Activated gamma-delta T cell treated with Interleukin-2 at 50 U/mL for 16 hours (primary cell): Measurements from ENCODE around the gene TPSD1.
"Not testable (repeated sequence)": the region's sequence is repeated elsewhere in the genome, so short reads cannot be mapped to it uniquely, and the experiment has no call there.

Experiments used
- DNase-seq: peaks from one replicate; pipeline ENCODE4 v3.0.0-alpha.2; 2020

Gene TPSD1

DNA sequence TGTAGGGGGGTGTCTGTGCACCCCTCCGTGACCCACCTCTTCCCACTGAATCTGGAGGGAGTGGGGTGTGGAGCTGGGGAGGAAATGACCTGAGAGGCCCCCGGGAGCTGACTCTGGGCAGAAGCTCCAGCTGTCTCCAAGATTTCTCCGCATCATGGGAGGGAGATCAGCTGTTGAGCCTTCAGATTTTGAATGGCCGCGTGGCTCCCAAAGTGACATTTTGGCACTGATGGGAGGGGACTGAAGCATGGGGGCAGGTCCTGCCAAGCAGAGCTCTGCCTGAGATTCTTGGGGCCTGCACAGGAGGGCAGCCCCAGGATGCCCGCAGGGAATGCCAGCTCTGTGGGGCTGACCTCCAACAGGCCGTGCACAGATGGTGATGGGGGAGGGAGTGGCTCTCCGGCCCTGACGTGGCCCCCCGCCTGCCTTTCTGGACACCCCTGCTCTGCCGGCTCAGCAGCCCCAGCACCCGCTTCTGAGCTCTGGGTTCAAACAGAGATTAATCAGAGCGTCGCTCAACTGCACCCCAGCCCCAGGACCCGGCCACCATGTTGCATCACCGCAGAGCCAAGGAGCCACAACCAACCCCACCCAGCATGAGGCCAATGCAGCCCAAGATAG is 28.2 kb downstream of the TPSD1 start:
- no peak for DNase-seq

DNA sequence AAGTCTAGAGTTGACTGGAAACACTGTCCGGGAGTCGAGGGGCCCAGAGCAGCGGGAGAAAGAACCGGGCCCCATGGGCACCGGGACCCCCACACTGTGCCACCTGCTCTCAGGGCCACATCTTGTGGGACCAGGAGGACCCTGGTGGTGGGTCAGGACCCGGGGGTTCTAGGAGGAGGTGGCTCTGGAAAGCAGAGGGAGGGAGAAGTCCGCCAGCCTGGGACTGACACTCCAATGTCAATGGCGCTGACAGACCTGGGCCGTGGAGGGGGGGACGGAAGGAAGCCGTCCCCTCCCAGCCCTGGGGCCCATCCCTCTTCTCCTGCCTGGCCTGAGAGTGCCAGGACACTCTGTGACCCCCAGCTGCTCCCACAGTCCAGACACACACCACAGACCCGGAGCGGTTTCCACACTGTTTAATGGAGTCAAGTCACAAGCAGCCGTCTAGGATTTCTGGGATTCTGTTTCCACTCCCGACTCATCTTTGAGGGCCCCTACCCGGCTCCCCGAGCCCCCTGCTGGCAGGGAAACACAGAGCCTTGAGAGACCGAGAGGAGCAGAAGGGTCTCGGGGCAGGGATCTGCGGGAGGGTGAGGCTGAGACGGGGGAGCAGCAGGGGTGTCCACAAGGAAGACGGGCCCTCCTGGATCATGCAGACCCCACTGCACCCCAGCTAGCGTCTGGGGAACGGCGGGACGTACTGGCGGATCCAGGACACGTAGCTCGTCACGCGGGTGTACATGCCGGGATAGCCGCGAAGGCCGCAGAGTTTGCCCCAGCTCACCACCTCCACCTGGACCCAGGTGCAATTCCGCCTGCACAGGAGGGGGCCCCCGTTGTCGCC is 30.0 kb downstream of the TPSD1 start:
- no peak for DNase-seq

DNA sequence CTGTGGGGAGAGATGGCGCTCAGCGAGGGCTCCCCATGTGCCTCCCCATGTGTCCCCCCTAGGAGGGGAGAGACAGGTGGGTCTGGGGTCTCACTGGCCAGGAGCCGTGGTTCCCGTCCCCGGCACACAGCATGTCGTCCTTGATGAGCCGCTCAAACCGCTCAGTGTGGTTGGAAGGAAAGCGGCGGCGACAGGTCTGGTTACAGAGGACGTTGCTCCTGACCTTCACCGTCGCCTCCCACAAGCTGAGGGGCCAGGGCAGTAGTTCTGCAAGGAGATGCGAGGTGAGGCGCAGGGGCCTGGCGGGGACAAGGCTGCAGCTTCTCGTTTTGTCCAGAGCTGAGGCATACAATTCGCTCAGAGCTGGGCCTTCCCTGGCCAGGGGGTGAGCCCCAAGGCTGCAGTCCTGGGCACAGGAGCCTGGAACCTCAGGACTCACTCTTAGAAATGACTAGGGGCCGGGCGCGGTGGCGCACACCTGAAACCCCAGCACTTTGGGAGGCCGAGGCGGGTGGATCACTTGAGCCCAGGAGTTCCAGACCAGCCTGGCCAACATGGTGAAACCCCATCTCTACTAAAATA is 30.7 kb downstream of the TPSD1 start:
- DNase-seq = no peak

DNA sequence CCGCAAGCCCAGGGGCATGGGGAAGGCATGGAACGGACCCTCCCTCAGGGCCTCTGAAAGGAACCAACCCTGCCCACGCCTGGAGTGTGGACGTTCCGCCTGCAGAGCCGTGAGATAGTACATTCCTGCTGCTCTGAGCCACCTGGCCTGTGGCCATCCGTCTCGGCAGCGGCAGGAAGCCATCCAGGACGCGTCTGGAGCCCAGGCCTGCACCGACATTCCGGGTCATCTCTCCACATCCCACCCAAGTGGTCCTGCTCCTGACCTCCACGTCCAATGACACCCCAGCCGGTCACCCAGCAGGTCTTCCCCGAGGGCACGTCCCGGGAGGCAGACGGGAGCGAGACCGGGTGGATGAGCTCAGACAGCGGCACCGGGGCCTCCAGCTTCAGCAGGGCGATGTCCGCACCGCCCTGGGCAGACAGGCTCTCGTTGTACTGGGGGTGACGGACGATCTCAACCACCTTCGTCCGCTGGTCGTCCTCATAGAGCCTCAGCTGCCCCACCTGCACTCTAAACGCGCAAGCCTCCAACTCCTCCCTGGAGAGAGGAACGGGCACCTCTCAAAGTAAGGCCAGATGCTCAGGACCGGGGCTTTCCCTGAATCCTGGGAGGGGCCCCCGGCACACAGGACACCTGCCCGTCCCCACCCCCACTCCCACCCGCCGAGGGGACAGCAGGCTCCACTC is 32.3 kb downstream of the TPSD1 start:
- no peak for DNase-seq

DNA sequence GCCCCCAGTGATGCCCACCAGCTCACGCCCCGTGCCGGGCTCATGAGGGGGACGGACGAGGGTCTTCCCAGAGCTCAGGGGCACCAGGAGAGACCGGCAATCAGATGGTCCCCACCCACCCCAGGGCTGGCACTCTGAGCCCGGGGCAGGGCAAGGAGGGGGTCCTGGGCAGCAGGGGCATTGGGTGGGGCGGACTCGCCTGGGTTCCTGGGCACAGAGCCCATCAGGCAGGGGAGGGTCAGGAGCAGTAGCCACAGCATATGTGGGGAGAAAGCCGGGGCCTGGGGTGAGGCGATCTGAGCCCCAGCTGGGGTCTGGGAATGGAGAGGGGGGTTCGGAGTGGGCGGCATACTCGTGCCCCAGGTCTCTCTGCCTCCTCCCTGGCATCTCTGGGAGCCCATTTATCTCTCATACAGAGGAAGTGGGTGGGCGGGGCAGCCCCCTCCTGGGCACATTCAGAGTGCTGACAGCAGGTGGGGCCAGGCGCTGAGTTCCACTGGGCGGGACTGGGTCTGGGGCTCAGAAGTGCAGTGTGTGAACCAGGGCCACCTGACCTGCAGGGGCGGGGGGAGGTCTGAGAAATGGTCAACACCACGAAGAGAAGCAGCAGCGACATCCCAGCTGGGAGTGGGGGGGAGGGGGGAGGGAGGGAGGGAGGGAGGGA is 33.1 kb downstream of the TPSD1 start:
- no peak for DNase-seq

DNA sequence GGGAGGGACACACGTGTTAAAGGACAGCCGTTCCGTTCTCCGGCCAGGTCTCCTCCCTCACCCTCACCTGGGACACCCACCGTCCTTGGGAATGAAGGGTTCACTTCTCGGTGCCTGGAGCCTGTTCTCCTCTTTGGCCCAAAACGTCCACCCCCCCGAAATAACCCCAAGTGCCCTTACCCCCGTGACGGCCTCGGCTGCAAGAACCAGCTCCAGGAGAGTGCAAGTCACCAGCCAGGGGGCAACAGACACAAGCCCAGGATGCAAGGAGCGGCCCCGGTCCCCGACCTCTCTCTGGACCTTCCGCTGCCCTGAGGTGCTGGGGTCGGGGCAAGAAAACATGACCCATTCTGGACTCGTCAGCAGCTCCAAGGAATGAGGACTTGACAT is 33.6 kb downstream of the TPSD1 start:
- no peak for DNase-seq

DNA sequence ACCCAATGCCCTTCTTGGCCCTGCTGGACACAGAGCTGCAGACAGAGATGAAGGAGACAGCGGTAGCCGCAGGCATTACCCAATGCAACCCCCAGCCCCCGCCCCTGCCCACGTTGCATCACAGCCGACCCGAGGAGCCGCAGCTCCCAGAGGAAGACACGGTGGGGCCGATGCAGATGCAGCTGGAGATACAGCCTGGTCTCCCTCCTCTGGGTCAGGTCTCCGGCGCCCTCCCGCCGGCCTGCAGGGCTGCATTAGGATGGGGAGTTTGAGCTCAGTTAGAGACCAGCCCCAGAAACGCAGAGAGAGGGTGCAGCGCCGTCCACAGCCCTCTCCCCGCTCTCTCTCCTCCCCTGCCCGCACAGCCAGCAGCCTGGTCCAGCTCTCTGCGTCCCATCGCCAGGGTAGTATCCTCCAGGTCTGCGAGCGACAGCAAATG is 34.2 kb downstream of the TPSD1 start:
- no peak for DNase-seq

DNA sequence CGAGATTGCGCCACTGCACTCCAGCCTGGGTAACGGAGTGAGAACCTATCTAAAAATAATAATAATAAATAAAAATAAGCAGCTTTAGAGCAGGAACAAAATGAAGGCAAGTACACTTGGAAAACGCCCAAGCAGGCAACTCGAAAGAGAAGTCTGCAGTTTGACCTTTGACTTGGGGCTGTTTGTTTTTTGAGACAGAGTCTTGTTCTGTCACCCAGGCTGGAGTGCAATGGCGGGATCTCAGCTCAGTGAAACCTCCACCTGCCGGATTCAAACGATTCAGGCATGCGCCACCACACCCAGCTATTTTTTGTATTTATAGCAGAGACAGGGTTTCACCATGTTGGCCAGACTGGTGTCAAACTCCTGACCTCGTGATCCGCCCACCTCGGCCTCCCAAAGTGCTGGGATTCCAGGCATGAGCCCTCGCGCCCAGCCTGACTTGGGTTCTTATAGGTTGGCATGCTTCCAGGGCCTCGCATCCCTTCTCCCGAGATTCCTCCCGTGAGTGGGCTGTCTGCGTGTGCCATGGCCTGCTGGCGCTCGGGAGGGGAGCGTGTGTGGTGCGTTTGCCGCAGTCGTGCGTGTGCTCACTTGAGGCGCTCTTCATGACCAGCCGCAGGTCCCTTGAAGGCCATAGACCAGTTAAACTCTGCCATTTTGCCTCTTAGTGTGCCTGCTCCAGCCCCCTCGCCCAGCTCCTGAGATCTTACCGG is 35.1 kb downstream of the TPSD1 start:
- no peak for DNase-seq

DNA sequence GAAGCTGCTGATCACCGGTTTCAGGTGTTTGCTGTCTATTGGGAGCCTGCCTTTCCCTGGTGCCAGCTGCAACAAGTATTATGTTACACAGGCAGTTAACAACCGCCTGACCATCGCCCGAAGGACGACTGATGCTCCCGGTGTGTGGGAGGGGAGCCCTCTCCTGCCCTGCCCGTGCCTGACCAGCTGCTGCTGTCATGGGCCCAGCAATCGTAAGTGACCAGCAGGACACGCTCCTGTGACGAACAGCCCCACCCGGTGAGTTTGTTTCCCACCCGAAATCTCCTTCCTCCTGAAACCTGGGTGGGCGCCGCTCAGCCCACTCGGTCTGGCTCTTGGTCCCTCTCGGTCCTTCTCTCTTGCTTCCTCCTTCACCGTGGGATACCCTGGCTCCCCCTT is 35.7 kb downstream of the TPSD1 start:
- no peak for DNase-seq

DNA sequence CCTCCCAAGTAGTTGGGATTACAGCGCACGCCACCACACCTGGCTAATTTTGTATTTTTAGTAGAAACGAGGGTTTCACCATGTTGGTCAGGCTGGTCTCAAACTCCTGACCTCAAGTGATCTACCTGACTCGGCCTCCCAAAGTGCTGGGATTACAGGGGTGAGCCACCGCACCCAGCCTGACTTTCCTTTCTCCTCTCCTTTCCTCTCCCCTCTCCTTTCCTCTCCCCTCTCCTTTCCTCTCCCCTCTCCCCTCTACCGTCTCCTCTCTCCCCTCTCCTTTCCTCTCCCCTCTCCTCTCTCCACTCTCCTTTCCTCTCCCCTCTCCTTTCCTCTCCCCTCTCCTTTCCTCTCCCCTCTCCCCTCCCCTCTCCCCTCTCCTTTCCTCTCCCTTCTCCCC is 36.3 kb downstream of the TPSD1 start:
- not testable (repeated sequence) for DNase-seq

DNA sequence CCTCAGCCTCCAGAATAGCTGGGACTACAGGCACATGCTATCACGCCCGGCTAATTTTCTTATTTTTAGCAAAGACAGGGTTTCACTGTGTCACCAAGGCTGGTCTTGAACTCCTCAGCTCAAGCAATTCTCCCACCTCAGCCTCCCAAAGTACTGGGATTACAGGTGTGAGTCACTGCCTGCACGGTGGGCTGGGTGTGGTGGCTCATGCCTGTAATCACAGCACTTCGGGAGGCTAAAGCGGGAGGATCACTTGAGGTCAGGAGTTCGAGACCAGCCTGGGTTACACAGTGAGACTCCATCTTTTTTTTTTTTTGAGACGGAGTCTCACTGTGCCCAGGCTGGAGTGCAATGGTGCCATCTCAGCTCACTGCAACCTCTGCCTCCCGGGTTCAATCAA is 36.9 kb downstream of the TPSD1 start:
- DNase-seq = not testable (repeated sequence)

DNA sequence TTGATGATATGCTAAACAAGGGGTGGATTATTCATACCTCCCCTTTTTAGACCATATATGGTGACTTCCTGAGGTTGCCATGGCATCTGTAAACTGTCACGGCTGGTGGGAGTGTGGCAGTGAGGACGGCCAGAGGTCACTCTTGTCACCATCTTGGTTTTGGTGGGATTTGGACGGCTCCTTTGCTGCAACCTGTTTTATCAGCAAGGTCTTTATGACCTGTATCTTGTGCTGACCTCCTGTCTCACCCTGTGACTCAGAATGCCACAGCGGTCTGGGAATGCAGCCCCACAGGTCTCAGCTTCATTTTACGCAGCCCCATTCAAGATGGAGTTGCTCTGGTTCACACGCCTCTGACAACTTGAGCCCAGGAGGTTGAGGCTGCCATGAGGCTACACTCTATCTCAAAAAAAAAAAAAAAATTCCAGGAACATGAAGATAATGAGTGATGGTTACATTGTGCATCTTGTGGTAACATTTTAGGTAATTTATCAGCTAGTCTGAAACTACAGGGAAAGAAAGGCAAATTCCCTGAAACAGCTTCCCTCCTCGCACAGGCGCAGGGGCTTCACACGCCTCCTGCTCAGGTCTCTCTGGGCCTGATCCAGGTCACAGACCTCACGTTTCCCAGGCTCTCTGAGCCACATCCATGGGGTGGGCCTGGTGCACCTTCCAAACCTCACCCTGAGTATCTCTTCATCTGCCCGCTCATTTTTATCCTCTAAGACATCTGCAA is 38.2 kb downstream of the TPSD1 start:
- no peak for DNase-seq

DNA sequence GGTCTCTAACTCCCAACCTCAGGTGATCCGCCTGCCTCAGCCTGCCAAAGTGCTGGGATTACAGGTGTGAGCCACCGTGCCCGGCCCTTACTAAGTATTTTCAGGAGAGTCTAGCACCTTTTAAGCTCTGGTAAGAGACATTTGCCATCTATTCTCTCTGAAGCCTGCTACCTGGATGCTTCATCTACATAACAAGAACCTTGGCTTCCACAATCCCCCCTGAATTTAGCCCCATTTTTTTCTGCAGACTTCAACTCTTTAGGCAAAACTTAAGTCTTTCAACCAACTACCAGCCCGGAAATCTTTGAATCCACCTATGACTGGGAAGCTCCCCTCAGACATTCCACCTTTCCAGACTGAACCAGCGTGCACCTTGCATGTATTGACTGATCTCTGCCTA is 39.6 kb downstream of the TPSD1 start:
- no peak for DNase-seq

DNA sequence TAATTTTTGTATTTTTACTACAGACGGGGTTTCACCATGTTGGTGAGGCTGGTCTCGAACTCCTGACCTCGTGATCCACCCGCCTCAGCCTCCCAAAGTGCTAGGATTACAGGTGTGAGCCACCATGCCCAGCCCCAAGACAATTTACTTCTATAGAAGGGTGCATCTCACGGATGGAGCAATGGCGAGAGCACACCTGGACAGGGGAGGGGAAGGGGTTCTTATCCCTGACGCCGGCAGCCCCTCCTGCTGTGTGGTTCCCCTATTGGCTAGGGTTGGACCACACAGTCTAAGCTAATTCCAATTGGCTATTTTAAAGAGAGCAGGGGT is 40.8 kb downstream of the TPSD1 start:
- DNase-seq = not testable (repeated sequence)

DNA sequence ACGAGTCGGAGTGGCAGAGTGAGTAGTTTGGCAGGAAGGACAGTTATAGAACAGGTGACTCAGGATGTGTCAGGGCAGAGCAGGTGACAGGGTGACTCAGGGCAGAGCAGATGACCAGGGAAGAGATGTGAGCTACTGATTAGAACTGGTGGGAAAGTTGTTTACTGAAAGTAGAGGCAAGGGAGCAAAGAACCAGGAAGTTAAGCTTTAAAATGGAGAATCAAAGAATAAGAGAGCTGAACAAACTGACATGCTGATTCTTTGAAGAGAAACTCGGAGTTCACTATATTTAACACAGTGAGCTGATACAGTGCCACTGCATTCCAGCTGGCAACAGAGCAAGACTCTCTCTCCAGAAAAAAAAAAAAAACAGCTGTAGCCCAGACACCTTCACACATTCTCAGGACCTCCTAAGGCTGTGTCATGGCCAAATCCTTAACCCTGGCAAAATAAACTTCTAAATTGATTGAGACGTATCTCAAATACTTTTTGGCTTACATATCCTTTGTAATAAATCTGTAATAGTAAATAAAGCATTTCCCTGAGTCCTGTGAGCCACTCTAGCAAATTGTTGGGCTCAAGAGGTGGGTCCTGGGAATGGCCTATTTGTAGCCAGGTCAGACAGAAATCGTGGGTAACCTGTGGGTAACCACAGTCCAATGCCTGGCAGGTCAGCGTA is 41.3 kb downstream of the TPSD1 start:
- no peak for DNase-seq

DNA sequence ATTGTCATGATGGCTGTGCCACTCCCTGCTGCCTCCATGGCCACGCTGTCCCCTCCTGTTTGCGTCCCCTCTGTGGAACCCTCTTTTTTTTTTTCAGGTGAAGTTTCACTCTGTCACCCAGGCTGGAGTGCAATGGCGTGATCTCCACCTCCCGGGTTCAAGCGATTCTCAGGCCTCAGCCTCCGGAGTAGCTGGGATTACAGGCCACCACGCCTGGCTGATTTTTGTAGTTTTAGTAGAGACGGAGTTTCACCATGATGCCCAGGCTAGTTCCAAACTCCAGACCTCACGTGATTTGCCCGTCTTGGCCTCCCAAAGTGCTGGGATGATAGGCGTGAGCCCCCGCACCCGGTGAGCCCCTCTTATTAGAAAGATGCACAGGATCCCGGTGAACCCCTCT is 42.5 kb downstream of the TPSD1 start:
- DNase-seq = no peak

DNA sequence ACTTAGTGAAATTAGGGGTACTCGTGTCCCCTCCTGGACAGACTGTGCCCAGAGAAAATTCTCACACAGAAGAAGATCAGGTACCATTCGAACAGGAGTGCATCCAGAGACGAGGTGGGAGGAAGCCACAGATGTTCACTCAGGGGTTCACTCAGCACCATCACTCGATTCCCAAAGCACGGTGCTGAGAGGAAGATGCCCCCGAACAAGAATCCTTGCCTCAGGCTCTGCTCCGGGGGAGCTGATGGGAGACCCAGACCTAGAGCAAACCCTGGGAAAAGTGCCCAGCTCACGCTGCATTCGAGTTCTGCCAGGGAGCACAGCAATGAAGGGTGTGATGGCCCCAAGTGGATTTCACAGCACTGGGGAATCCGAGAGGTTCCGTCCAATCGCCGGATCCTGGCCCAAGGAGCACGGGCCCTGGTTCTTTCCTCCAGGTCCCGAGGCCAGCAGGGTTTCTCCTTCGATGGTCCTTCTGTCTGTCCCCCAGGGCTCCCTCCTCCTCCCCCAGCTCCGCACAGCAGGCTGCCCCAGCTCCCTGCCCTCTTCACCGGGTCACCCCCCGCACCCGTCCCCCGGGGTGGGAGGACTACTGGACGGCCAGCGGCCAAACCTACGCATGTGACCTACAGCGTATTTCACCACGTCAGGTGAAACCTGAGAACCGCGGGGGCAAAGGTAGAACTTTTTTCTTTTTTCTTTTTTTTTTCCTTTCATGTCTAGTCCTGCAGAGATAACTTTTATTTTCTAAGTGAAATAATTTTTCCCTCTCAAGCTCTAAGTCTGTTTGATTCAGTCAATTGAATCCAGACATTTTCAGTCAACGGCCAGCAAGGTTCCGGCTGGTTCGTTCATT is 43.4 kb downstream of the TPSD1 start:
- DNase-seq = no peak

DNA sequence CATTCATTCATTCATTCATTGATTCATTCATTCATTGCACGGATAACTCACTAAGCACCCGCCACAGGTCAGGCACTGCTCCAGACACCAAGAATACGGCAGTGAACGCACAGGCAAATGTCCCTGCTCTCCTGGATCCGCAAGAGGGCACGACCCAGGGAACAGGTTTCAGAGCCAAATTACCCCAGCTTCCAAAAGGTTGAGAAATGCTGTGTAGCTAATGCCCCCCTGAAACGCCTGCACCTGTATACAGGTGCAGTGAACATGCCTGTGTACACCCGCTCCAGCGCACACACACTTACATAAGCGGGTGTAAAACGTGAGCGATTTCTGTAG is 44.0 kb downstream of the TPSD1 start:
- DNase-seq = no peak

DNA sequence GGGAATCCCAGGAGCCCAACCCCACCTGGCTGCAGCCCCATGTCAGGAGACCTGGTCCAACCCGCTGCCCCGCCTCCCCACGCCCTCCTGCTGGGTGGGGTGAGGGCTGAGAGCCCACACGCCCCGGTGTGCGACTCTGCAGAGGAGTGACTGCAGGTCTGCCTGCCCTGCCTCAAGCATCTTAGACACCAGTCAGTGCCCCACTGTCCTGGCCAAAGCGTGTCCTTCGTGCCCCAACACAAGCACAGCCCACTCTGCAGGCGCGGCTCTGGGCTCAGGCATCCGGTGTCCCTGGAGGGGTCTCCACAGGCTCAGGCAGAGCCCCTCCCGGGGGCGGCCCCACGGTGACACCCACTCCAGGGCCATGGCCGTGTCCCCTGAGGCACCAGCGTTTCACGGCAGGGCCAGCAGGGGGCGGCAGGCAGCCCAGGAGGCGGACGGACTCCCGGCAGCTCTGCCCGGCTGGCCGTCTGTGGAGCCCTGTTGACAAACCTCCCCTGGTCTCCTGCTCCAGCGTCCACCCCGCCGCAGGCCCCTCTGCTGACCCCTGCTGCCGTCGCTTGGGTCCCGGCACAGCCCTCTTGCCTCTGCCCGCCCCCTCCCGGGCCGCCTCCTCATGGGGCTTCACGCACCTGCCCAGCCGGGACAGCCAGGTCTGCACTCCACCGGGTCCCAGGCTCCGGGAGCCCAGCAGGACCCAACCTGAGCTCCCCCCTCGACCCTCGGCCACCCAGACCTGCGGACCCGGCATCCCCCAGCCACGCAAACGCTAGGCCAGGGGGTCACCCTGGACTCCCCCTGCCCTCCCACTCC is 45.0 kb downstream of the TPSD1 start:
- peak; percentile 74 for DNase-seq
